ENCODE measurements around the gene NUBP2.

DNA sequence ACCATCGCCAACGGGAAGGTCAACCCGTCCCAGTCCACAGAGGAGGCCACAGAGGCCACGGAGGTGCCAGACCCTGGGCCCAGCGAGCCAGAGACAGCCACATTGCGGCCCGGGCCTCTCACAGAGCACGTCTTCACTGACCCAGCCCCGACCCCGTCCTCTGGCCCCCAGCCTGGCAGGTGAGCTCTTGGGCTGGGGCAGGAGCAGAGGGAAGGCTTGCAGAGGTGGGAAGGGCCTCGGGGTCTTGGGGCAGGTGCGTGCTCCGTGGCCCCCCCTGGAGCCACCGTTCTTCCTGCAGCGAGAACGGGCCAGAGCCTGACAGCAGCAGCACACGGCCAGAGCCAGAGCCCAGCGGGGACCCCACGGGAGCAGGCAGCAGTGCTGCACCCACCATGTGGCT, 16.5 kb upstream of the NUBP2 start:
- no peak for TF ChIP-seq POLR2A (IDR thresholded peaks at IDR 0.05; ENCODE audit: low read length)
- TF ChIP-seq GATA1 (IDR thresholded peaks at IDR 0.05; ENCODE audit: low read depth, low read length), result no peak
